SU-DHL-6 (cell line): ENCODE results near the gene AATK.

ENCODE experiments used
- H2AFZ ChIP-seq: fragments of 200-600 bp; sonication (generic); 2 replicates; pipeline ENCODE4 v1.6.1; 2014; ENCODE audit warnings: low read depth, mild to moderate bottlenecking, moderate library complexity, mixed read lengths, antibody characterized with exemption, low read length; ENCODE audit not compliant: severe bottlenecking
- H3F3A ChIP-seq: fragments of 200-600 bp; shearing (Covaris generic); 2 replicates; pipeline ENCODE4 v1.6.0; 2016; ENCODE audit warnings: antibody characterized with exemption, mild to moderate bottlenecking; ENCODE audit not compliant: insufficient read depth
- H3K27ac ChIP-seq: fragments of 200-600 bp; sonication (generic); 2 replicates; pipeline ENCODE4 v1.5.1; 2016; ENCODE audit warnings: low read depth, mild to moderate bottlenecking, low read length, moderate library complexity, mixed read lengths
- H3K27me3 ChIP-seq: fragments of 200-600 bp; sonication (generic), shearing (Covaris generic); 2 replicates; pipeline ENCODE4 v1.6.0; 2014; ENCODE audit warnings: mild to moderate bottlenecking, low read length
- H3K36me3 ChIP-seq: fragments of 200-600 bp; sonication (generic); 2 replicates; pipeline ENCODE4 v1.6.1; 2014; ENCODE audit warnings: mild to moderate bottlenecking, low read length, mixed read lengths
- H3K4me2 ChIP-seq: fragments of 300-600, 200-600 bp; shearing (Covaris generic), sonication (generic); 2 replicates; pipeline ENCODE4 v1.6.0; 2014; ENCODE audit warnings: low read length, low read depth, mild to moderate bottlenecking; ENCODE audit not compliant: poor library complexity, severe bottlenecking
- H3K4me3 ChIP-seq: fragments of 200-600 bp; sonication (generic); 2 replicates; pipeline ENCODE4 v1.5.1; 2014; ENCODE audit warnings: antibody characterized with exemption, low read length, mild to moderate bottlenecking, mixed read lengths; ENCODE audit not compliant: insufficient read depth, poor library complexity, severe bottlenecking
- H3K79me2 ChIP-seq: fragments of 200-600 bp; sonication (generic); 2 replicates; pipeline ENCODE4 v1.6.1; 2014; ENCODE audit warnings: mild to moderate bottlenecking, low read length, moderate library complexity; ENCODE audit not compliant: insufficient read depth
- H3K9ac ChIP-seq: fragments of 200-600 bp; sonication (generic); 2 replicates; pipeline ENCODE4 v1.7.0; 2014; ENCODE audit warnings: mild to moderate bottlenecking, low read length
- H3K9me2 ChIP-seq: fragments of 200-600 bp; sonication (generic); replicated peaks from 2 replicates; pipeline ENCODE4 v1.6.1; 2014; ENCODE audit warnings: low read length; ENCODE audit not compliant: insufficient read depth
- H3K9me3 ChIP-seq: fragments of 200-600 bp; sonication (generic); 2 replicates; pipeline ENCODE4 v1.6.1; 2014; ENCODE audit warnings: low read length, mixed read lengths; ENCODE audit not compliant: insufficient read depth
- H4K20me1 ChIP-seq: fragments of 200-600 bp; sonication (generic); 2 replicates; pipeline ENCODE4 v1.6.1; 2014; ENCODE audit warnings: low read depth, mild to moderate bottlenecking, antibody characterized with exemption, low read length, moderate library complexity, mixed read lengths
- CTCF ChIP-seq: fragments of 200-600 bp; sonication (generic); IDR thresholded peaks from one replicate; pipeline ENCODE4 v1.5.1; 2017; ENCODE audit warnings: antibody characterized with exemption, mild to moderate bottlenecking, low read length, moderate library complexity; ENCODE audit not compliant: insufficient read depth, poor library complexity, severe bottlenecking
- EZH2phosphoT487 ChIP-seq: fragments of 200-600 bp; sonication (generic), shearing (Covaris generic); conservative IDR thresholded peaks from 2 replicates; pipeline ENCODE4 v1.6.1; 2018; ENCODE audit warnings: mild to moderate bottlenecking, antibody characterized with exemption, low read length, moderate library complexity, mixed read lengths

Gene AATK

GRCh38 chr17:81091774-81092517 is 74.1 kb downstream of the AATK start:
- Histone ChIP-seq H3K79me2 (no peaks in the 10 kb centered on the region), H3K9me2 (no peaks in the 10 kb centered on the region), H4K20me1 (no peaks in the 10 kb centered on the region), H3K4me3 (no peak overlapping the region), H3K4me2 (no peak overlapping the region), H3K9me3 (no peaks in the 10 kb centered on the region), H3K36me3 (no peaks in the 10 kb centered on the region), H2AFZ (no peak overlapping the region), H3K9ac (no peak overlapping the region), H3K27ac (no peak overlapping the region), H3F3A (no peaks in the 10 kb centered on the region), H3K27me3 (no peaks in the 10 kb centered on the region)
- no peak for TF ChIP-seq EZH2phosphoT487
- TF ChIP-seq CTCF = no peak

GRCh38 chr17:81091154-81091553 is 74.9 kb downstream of the AATK start:
- H3K36me3 ChIP-seq = no peaks in the 10 kb centered on the region
- H3F3A ChIP-seq = no peaks in the 10 kb centered on the region
- no peaks in the 10 kb centered on the region for H3K79me2 ChIP-seq
- H3K9me2 ChIP-seq = no peaks in the 10 kb centered on the region
- H3K27ac ChIP-seq = no peak overlapping the region
- no peaks in the 10 kb centered on the region for H3K9me3 ChIP-seq
- TF ChIP-seq EZH2phosphoT487 = no peak
- no peak for TF ChIP-seq CTCF
- no peak overlapping the region for H3K9ac ChIP-seq
- no peak overlapping the region for H2AFZ ChIP-seq
- H3K4me2 ChIP-seq = no peak overlapping the region
- no peaks in the 10 kb centered on the region for H4K20me1 ChIP-seq
- no peak overlapping the region for H3K4me3 ChIP-seq
- no peaks in the 10 kb centered on the region for H3K27me3 ChIP-seq

GRCh38 chr17:81090361-81091136 is 75.5 kb downstream of the AATK start:
- Histone ChIP-seq H2AFZ (no peak overlapping the region), H3K79me2 (no peaks in the 10 kb centered on the region), H3K4me2 (no peak overlapping the region), H3K27me3 (no peaks in the 10 kb centered on the region), H3K9me2 (no peaks in the 10 kb centered on the region), H3K4me3 (no peak overlapping the region), H4K20me1 (no peaks in the 10 kb centered on the region), H3F3A (no peaks in the 10 kb centered on the region), H3K9ac (no peak overlapping the region), H3K36me3 (no peaks in the 10 kb centered on the region), H3K27ac (no peak overlapping the region), H3K9me3 (no peaks in the 10 kb centered on the region)
- TF ChIP-seq CTCF (no peak), EZH2phosphoT487 (no peak)
